Occipital lobe (tissue), 2 donors: Measurements from ENCODE around the gene DNAJC1. TPM values are rescaled to one million over a fixed set of nuclear protein-coding genes. Genes with fewer than 3 reads are reported as not detected.
"Not testable (repeated sequence)": the region's sequence is repeated elsewhere in the genome, so short reads cannot be mapped to it uniquely, and the experiment has no call there.

Experiments
- DNase-seq: peaks from one replicate; lab custom pipeline; 2025; lab: John Stamatoyannopoulos, UW
- total RNA-seq: library from RNA; depleted of rRNA; stranded (reverse); fragments of >200 nt; gene quantifications from one replicate; pipeline ENCODE4 v1.2.3, GENCODE V29; 2014

DNAJC1 gene
- total RNA-seq, 1 donor from 2014 or later = 27.3 TPM

DNA sequence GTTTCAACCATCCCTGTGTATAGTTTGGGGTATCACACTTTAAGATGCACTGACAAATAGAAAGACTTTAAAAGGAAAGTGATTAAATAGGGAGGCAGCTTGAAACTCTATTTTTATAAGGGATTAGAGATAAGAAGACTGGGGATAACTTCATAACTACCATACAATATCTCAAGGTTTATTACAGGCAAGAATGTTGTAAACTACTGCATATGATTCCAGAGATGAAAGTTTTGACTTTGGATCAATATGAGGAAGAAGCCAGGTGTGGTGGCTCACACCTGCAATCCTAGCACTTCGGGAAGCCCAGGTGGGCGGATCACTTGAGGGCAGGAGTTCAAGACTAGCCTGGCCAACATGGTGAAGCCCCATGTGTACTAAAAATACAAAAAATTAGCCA, 96.1 kb downstream of the DNAJC1 start:
- DNase-seq = no peak

DNA sequence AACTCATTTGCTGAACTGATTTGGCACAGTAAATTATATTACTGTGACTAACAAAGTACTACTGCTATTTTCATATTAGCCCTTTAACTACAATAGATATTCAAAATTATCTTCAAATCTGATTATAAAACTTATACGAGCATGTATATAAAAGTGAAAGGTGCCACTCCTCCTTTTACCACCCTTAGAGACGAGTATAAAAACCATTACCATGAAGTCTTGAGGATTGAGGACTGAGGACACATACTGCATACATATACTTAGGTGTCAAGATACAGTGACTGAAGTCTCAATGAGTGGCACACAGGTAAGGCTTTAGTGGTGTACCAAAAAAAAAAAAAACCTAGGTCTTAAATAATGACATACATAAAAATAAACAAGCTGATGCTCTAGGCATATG, 98.6 kb downstream of the DNAJC1 start:
- DNase-seq = no peak

DNA sequence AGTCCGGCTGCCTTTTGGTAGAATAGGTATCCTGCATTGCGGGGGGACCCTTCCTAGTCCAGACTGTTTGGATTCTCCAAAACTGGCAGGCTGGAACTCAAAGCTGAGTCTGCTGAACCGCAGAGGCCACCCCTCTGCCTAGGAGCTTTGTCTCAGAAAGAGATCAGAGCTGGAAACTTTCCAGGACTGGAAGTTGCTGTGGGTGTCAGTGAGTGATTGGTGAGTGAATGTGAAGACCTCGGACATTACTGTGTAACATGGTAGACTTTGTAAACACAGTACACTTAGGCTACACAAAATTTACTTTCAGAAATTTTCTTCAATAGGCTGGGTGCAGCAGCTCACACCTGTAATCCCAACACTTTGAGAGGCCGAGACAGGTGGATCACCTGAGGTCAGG, 103.8 kb downstream of the DNAJC1 start:
- DNase-seq = no peak

DNA sequence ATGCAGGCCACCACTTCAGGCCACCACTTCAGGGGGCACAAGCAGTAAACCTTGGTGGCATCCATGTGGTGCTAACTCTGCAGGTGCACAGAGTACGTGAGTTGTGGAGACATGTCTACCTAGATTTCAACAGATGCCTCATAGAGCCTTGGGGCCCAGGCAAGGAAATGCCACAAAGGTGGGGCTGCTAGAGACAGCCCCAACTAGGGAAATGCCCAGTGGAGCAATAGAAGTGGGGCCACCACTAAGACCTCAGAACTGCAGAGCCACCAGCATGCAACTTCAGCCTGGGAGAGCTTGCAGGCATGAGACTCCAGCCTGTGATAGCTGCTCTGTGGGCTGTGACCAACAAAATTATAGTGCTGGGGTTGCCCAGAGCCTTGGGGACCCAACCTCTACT, 107.6 kb downstream of the DNAJC1 start:
- no peak for DNase-seq

DNA sequence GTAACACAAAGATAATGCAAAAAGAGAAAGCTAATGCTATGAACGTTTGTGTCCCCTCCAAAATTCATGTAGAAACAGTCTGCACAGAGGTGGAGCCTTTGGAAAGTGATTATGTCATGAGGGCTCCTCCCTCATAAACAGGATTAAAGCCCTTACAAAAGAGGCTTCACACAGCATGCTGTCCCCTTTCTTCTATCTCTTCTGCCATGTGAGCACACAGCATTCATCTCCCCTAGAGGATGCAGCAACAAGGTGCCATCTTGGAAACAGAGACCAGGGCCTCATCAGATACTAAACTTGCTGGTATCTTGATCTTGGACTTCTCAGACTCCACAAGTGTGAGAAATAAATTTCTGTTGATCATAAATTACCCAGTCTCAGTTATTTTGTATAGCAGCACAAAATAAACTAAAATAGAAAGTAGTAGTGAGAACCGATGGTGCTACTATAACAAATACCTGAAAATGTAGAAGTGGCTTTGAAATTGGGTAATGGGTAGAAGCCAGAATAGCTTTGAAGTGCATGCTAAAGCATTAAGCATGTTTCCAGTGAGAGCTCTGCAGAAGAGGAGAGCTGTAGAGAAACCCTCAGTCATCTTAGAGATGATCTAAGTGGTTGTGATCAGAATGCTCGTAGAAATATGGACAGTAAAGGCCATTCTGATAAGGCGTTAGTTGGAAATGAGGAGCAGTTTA, 108.7 kb downstream of the DNAJC1 start:
- no peak for DNase-seq

DNA sequence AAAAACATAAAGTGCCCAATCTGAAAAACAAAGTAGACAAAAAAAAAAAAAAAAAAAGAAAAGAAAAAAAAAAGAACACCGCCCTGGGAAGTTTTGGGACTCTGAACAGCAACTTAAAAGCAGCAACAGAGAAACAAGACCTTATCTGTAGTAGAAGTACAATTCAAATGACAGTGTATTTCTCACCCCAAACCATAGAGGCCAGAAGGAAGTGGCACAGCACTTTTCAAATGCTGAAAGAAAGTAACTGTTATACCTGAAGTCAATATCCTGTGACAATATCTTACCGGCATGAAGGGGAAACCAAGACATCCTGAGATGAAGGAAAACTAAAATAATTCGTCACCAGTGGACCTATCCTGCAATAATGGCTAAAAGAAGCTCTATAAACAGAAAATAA, 112.1 kb downstream of the DNAJC1 start:
- no peak for DNase-seq

DNA sequence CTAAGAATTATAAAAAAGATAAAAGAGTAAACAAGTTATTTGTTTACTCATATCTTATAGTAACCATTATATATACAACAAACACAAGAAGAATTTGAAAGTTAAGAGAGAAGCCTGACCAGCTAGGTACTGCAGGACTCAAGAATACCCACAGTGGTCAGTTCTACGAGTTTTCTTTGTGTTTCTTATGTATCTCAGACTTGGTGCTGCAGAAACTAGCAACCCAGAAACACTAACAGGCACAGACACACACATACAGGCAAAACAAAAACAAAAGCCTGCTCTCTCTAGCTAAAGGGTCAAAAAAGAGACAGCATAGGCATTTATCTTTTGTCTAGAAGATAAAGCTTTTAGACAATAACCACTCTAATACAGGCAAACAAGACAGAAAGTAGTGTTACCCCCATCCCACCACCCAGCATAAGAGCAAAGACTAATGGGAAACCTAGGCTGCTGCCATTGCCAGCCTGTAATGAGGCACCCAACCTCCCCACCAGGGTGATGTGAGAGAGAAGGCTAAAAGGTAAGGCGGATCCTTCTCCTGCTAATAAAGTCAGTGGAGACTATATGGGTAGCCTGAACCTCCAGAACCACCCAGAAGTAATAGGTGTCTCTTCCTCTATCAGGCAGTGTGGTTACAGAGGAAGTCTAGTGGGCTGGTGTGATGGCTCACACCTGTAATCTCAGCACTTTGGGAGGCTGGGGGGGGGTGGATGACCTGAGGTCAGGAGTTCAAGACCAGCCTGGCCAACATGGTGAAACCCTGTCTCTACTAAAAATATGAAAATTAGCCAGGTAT, 113.9 kb downstream of the DNAJC1 start:
- no peak for DNase-seq

DNA sequence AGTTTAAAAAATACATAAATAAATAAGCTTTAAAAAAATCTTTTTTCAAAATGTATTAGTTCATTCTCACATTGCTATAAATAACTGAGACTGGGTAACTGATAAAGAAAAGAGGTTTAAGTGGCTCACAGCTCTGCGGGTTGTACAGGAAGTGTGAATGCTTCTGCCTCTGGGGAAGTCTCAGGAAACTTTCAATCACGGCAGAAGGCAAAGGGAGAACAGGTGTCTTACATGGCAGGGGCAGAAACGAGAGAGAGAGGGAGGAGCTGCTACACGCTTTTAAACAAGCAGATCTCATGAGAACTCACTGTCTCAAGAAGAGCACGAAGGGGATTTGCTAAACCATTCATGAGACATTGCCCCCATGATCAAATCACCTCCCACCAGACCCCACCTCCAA, 114.6 kb downstream of the DNAJC1 start:
- DNase-seq = no peak

DNA sequence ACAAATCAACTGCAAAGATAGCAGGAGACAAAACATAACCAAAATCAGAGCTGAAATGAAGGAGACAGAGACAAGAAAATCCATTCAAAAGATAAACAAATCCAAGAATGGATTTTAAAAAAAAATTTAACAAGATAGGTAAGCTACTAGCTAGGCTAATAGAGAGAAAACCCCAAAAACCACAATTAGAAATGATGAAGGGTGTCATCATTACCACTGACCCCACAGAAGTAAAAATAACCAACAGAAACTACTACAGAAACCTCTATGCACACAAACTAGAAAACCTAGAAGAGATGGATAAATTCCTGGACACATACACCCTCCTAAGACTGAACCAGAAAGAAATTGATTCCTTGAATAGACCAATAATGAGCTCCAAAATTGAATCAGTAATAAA, 117.6 kb downstream of the DNAJC1 start:
- no peak for DNase-seq

DNA sequence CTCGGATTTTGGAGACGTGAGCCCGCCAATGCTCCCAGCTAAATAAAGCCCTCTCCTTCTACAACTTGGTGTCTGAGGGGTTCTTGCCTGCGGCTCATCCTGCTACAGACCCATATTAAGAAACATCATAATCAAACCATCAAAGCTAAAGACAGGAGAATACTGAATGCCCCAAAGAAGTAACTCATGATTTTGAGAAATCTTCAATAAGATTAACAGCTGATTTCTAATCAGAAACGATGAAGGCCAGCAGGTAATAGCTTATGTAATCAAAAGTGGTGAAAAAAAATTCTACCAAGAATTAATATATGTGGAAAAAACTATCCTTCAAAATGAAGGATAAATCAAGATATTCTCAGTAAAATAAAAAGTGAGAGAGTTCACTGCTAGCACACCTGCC, 130.3 kb downstream of the DNAJC1 start:
- no peak for DNase-seq

DNA sequence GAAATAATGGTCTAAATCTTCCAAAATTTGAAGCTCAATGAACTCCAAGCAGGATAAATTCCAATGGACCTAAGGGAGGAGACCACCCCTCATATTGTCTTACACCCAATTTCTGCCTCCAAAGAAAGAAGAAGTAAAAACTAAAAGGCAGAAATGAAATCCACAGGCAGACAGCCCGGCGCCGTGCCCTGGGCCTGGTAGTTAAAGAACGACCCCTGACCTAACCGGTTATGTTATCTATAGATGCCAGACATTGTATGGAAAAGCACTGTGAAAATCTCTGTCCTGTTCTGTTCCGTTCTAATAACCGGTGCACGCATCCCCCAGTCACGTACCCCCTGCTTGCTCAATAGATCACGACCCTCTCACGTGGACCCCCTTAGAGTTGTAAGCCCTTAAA, 130.8 kb downstream of the DNAJC1 start:
- not testable (repeated sequence) for DNase-seq

DNA sequence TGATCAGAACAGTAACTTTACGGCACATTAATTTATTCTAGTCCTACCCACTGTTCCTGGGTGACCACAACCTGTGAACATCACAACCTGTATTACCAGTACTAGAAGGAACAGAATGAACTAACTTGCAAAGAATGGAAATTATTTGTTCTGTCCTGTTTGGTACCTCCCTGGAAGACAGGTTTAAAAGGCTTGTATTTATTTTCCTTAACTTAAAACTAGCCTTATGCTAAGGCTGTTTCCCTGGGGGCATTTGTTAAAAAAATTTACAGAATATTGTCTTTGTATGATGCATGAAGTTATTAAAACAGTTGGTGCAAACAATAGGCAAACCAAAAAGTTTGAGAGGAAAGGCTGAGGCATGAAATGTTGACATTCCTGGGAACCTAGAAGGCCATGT, 132.7 kb downstream of the DNAJC1 start:
- no peak for DNase-seq

DNA sequence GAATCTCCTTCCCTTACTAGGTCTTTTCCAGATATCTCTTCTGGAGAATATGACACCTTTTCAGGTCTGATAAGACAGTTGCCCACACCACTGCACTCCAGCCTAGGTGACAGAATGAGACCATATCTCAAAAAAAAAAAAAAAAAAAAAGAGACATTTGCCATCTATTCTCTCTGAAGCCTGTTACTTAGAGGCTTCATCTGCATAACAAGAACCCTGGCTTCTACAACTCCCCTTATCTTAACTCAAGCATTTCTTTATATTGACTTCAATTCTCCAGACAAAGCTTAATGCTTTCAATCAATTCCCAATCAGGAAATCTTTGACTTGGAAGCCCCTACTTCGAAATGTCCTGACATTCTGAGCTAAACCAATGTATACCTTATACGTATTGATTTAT, 134.4 kb downstream of the DNAJC1 start:
- not testable (repeated sequence) for DNase-seq

DNA sequence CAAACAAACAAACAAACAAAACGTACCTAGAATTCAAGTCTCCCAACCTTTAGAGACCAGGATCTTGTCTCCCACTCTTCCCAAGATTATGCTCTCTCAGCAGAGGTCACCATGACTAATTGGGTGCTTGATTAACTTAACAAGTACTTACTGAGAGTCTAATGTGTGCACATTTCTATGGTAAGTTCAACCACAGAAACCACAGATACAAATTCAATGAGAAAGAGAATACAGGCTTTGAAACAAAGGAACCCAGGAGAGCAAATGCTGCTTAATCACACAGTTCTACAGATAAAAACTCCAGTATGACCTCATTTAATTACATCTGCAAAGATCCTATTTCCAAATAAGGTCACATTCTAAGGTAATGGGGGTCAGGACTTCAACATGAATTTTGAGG, 142.8 kb downstream of the DNAJC1 start:
- no peak for DNase-seq

DNA sequence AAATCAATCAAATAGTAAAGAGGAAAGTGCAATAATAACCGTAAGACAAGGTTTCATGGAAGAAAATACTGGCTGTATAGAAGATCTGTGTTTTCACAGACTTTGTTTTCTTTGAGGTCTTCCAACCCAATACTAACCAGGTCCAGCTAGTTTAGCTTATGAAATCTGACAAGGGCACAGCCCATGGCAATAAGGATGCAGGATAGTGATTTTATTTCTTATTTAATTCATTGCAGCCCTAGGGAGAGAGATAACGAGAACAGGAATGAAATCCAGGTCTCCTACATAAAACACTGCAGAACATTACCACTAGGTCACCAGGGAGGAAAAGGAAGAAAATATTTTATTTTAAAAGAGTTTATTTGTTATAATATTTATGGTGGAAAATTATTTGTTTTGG, 145.1 kb downstream of the DNAJC1 start:
- DNase-seq = no peak

DNA sequence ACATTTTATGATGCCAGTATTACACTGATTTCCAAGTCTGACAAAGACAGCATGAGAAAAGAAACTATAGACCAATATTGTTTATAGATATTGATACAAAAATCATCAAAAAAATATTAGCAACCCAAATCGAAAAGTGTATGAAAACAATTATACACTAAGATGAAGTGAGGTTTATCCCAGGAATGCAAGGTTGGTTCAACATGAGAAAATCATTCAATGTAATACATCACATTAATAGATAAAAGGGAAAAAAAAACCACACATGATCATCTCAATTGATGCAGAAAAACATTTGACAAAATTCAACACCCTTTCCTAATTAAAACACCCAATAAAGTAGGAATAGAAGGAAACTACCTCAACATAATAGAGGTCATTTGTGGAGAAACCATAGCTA, 153.9 kb downstream of the DNAJC1 start:
- no peak for DNase-seq

DNA sequence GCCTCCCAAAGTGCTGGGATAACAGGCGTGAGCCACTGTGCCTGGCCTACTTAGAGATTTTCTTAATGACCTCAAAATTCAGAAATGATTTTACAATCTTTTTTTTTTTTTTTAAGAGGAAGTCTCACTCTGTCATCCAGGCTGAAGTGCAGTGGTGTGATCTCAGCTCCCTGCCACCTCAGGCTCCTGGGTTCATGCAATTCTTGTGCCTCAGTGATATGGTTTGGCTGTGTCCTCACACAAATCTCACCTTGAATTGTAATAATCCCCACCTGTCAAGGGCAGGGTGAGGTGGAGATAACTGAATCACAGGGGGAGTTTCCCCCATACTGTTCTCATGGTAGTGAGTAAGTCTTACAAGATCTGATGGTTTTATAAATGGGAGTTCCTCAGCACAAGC, 159.9 kb downstream of the DNAJC1 start:
- DNase-seq = no peak

DNA sequence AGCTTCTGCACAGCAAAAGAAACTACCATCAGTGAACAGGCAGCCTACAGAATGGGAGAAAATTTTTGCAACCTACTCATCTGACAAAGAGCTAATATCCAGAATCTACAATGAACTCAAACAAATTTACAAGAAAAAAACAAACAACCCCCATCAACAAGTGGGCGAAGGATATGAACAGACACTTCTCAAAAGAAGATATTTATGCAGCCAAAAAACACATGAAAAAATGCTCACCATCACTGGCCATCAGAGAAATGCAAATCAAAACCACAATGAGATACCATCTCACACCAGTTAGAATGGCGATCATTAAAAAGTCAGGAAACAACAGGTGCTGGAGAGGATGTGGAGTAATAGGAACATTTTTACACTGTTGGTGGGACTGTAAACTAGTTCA, 162.3 kb downstream of the DNAJC1 start:
- DNase-seq = not testable (repeated sequence)

DNA sequence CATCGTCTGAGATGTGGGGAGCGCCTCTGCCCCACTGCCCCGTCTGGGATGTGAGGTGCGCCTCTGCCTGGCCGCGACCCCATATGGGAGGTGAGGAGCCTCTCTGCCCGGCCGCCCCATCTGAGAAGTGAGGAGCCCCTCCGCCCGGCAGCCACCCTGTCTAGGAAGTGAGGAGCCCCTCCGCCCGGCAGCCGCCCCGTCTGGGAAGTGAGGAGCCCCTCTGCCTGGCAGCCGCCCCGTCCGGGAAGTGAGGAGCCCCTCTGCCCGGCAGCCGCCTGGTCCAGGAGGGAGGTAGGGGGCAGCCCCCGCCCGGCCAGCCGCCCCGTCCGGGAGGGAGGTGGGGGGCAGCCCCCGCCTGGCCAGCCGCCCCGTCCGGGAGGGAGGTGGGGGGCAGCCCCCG, 166.0 kb downstream of the DNAJC1 start:
- not testable (repeated sequence) for DNase-seq

DNA sequence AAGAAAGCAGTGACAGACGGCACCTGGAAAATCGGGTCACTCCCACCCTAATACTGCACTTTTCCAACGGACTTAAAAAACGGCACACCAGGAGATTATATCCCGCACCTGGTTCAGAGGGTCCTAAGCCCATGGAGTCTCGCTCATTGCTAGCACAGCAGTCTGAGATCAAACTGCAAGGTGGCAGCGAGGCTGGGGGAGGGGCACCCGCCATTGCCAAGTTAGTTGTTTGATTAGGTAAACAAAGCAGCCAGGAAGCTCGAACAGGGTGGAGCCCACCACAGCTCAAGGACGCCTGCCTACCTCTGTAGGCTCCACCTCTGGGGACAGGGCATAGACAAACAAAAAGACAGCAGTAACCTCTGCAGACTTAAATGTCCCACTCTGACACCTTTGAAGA, 169.0 kb downstream of the DNAJC1 start:
- DNase-seq = not testable (repeated sequence)

DNA sequence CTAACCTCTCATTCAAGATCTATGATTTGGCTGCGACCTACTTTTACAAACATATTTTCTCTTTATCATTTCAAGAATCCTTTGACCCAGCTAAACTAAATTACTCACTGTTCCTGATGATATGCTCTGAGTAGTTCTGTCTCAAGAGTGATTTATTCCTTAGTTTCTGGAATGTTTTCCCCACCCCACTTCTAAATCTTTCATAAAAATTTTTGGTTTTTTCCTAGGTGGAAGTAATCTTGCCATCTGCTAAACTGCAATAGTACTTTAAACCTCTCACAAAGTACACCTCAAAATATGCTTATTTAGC, 170.8 kb downstream of the DNAJC1 start:
- no peak for DNase-seq

DNA sequence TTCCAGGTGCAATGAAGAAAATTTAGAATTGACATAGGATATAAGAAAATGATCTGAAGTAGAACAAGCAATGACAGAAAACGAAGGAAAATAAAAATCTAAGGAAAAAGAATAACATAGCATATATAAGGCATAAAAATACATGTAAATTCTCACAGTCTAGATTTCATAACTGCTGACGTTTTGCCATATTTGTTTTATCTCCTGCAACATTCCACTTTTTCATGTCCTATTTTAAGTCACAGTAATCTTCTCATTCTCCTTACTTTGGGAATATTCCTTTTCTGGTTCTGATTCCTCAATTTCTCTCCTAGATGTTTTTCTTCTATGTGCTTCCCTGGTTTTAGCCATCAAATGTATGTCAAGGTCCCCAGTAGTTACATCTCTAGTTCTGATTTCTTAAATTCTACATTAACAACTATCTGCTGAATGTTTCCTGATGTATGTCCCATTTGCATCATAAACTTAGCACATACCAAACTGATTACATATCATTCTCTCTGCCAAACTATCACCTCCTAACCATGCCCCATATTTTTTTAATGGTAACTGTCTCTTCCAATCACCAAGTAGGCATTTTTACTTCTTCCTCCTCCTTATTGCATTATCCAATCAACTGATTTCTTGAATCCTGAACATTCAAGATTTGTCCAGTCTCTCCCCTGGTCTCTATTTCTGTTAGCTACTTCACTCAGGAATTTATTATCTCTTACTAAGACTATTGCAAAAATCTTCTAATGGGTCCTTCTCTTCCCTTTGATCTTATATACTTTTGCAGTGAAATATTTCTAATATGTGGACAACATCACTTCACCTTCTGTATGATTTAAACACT, 171.3 kb downstream of the DNAJC1 start:
- no peak for DNase-seq

DNA sequence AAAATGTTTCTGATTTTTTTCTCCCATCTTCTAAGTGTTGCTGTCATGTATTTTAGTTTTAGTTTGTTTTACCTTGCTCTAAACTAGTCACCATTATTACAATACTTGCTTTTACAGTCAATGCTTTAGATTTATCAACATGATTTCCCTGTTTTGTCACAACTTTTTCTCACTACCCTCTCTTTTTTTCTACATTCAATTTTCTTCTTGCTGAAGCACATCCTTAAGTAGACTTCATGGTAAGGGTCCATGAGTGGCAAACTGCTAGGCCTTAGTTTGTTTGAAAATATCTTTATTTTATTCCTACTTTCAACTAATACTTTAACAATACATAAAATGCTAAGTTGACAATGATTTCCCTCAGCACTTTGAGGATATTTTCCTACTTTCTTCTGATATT, 173.5 kb downstream of the DNAJC1 start:
- no peak for DNase-seq
